ENCODE measurements around the gene OLA1. TPM values are rescaled to one million over a fixed set of nuclear protein-coding genes. Genes with fewer than 3 reads are reported as not detected.
A peak's percentile ranks its signal among the peaks of the same experiment; 100 is the strongest.

OLA1 gene
- total and polyA plus RNA-seq, 2 of the 4 experiments (the other 2 are of a cell fraction), result 54.7 to 71.2 TPM

DNA sequence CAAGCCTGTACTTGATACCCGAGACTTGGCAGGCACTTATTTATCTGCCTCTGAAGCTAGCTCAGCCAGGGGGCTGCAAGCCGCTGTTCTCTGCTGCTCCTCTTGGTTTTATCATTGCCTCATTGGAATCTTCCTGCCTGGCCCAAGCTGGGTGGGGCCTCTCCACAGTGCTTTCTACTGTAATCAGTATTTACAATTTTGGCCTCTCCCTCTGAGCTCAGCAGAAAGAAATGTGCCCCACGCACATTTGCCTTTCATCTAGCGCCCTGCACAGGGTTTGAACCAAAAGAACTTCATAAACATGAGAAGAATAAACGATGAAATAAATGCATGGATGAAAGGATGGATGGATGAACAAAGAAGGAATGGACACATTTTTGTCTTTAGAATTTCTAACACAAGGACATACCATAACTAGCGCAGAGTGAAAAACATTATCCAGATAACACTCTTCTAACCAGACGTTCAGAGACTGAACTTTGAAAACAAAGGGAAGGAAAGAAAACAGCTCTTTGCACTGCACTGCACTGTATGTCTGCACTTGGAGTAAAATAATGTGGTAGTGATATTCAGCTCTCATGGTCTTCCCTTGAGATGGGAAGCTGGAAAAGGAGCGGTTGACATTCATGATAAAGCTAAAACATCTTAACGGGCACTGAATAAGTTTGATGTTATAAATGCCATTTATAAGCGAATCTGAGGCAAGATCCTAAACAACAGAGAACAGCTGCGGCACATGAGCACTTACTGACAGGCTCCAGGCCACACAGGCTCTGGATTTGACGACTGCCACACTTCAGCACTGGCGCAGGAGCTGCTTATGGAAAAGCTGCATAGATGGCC, 196.4 kb downstream of the OLA1 start:
- CTCF ChIA-PET, result interaction anchor here (0.6 to 1.4 kb wide), 4 partner anchors 9 to 1638 kb away, joined by 3 to 4 read pairs (median 3); no protein-coding TSS in a partner anchor
- TF ChIP-seq MAZ (IDR thresholded peaks at IDR 0.05; ENCODE audit: borderline replicate concordance, low read depth, low read length), result 0 out of 2 replicates have a peak, but pooled peaks have one; percentile 22
- TF ChIP-seq RCOR1 (IDR thresholded peaks at IDR 0.05; ENCODE audit: insufficient replicate concordance, low read length), result no peak
- TF ChIP-seq CTCF (conservative IDR thresholded peaks at IDR 0.05; ENCODE audit: low read depth, low read length), result 0 out of 2 replicates have a peak, but pooled peaks have one; percentile 22
- no peak; the same call in 1 of the 2 replicates for TF ChIP-seq BHLHE40 (IDR thresholded peaks at IDR 0.05; ENCODE audit: low read depth, low read length)
- TF ChIP-seq CEBPB (IDR thresholded peaks at IDR 0.05; ENCODE audit: low read depth, low read length), result peak; percentile 73
- TF ChIP-seq CHD1 (IDR thresholded peaks at IDR 0.05; ENCODE audit: low read depth, low read length), result no peak
- TF ChIP-seq NFE2L2 (IDR thresholded peaks at IDR 0.05; ENCODE audit: low read depth, low read length), result no peak
- TF ChIP-seq USF2 (IDR thresholded peaks at IDR 0.05; ENCODE audit: low read depth, low read length), result no peak
- no peak for TF ChIP-seq RFX5 (IDR thresholded peaks at IDR 0.05; ENCODE audit: low read depth, low read length)
- no peak for TF ChIP-seq MXI1 (IDR thresholded peaks at IDR 0.05; ENCODE audit: borderline replicate concordance, low read depth, low read length)
- TF ChIP-seq ELK1 (IDR thresholded peaks at IDR 0.05; ENCODE audit: borderline replicate concordance, low read depth, low read length), result no peak
- no peak for TF ChIP-seq POLR2A (IDR thresholded peaks at IDR 0.05; ENCODE audit: low read depth, low read length)
- TF ChIP-seq FOS (IDR thresholded peaks at IDR 0.05; ENCODE audit: low read depth, low read length), result no peak

More for the DNA sequence above, 196.4 kb downstream of the OLA1 start:
- H2BK15ac ChIP-seq (ENCODE audit: low read depth, low read length), result peak overlapping the region; percentile 50; the same call in 2 of the 3 replicates
- H3K4me2 ChIP-seq (ENCODE audit: low read depth, low read length), result peak overlapping the region; percentile 45
- peak overlapping the region; percentile 58 for H3K27ac ChIP-seq (ENCODE audit: insufficient read depth, low read length)
- peak overlapping the region; percentile 84 for H2BK20ac ChIP-seq (ENCODE audit: low read depth, low read length)
- H2BK5ac ChIP-seq (ENCODE audit: low read depth, low read length, poor library complexity, severe bottlenecking), result peak overlapping the region; percentile 40
- H4K91ac ChIP-seq (ENCODE audit: insufficient read depth, low read depth, low read length), result peak overlapping the region; percentile 84
- peak overlapping the region; percentile 37; the same call in 1 of the 2 replicates for H2AK5ac ChIP-seq (ENCODE audit: low read depth, low read length)
- H3K56ac ChIP-seq (ENCODE audit: extremely low read depth, insufficient read depth, low read length), result peak overlapping the region; percentile 73
- peak overlapping the region; percentile 14 for H4K5ac ChIP-seq (ENCODE audit: low read depth, low read length)
- no peaks in the 10 kb centered on the region for H3K79me1 ChIP-seq (ENCODE audit: low read depth in 1 of 2, low read length in 2 of 2)
- intact Hi-C loops (cut with micrococcal nuclease), result loop anchor here (5.0 to 10.0 kb wide), 4 partner anchors 193 to 477 kb away; partner anchors contain the start of gene OLA1
- no peak overlapping the region for H3K4me3 ChIP-seq (ENCODE audit: insufficient read depth, low read depth, low read length)
- H3K18ac ChIP-seq (ENCODE audit: low read depth, low read length), result peak overlapping the region; percentile 33
- WGBS, 2 experiments (ENCODE audit: extremely low coverage in 2 of 2, insufficient read length in 1 of 2), result 0% methylated on average over 1 of the region's 13 CpGs; no CpG with 5 or more reads in 1 of the 2 experiments
- H2AK9ac ChIP-seq (replicated peaks; ENCODE audit: low read depth, low read length, poor library complexity), result no peak overlapping the region
- H2AFZ ChIP-seq (replicated peaks; ENCODE audit: low read length, poor library complexity), result peak overlapping the region; percentile 83
- ATAC-seq (ENCODE audit: low read depth) (peak; percentile 95), DNase-seq (peak; percentile 83)
- H2BK120ac ChIP-seq (ENCODE audit: low read depth, low read length), result peak overlapping the region; percentile 87
- dilution Hi-C loops (cut with HindIII; ENCODE audit: low sequenced_read_pairs, unreplicated experiment), result no loop called here
- in situ Hi-C loops (cut with MboI; ENCODE audit: low sequenced_read_pairs), result loop anchor here (25.0 kb wide), 1 partner anchor 640 kb away; no protein-coding TSS in a partner anchor
- peaks cover 18% of the 10 kb centered on the region for H3K4me1 ChIP-seq (ENCODE audit: control insufficient read depth, insufficient read depth, low read length)
- POLR2A ChIA-PET (ENCODE audit: unreplicated experiment), result interaction anchor here (0.7 kb wide), 1 partner anchor 88 kb away, joined by 16 read pairs; no protein-coding TSS in a partner anchor
- H3K9me1 ChIP-seq (ENCODE audit: insufficient read depth, low read length), result peaks cover 7% of the 10 kb centered on the region; the same call in 1 of the 2 replicates
- peak overlapping the region; percentile 60 for H3K14ac ChIP-seq (replicated peaks; ENCODE audit: low read depth, low read length)
- H3K4ac ChIP-seq (ENCODE audit: low read depth, low read length), result peak overlapping the region; percentile 54
- H4K8ac ChIP-seq (ENCODE audit: low read depth in 2 of 2, low read length in 2 of 2), result peak overlapping the region; percentile 28 to 77
- H3K9ac ChIP-seq (ENCODE audit: low read depth, low read length), result peak overlapping the region; percentile 29; the same call in 1 of the 2 replicates
- H3K9me3 ChIP-seq (ENCODE audit: control insufficient read depth, insufficient read depth, low read length), result no peaks in the 10 kb centered on the region
- no peaks in the 10 kb centered on the region for H3K27me3 ChIP-seq (ENCODE audit: control insufficient read depth, insufficient read depth, low read length)
- H4K20me1 ChIP-seq (ENCODE audit: insufficient read depth, low read length), result no peaks in the 10 kb centered on the region
- H3K36me3 ChIP-seq (ENCODE audit: control insufficient read depth, insufficient read depth, low read length), result no peaks in the 10 kb centered on the region
- H3K23ac ChIP-seq (ENCODE audit: low read depth, low read length), result peak overlapping the region; percentile 50
- BruUV-seq (replicated peaks), result no TSS peak

Data from IMR-90 (cell line).